H1 (cell line): ENCODE data around the gene PCDHGA1. TPM values are rescaled to one million over a fixed set of nuclear protein-coding genes. Genes with fewer than 3 reads are reported as not detected.

Experiments
- RXRA ChIP-seq: IDR thresholded peaks from 2 replicates; pipeline ENCODE4 v1.6.1; 2011; ENCODE audit warnings: low read depth, mild to moderate bottlenecking, low read length, moderate library complexity; ENCODE audit not compliant: insufficient read depth
- polyA plus RNA-seq, 7 experiments: library from polyadenylated mRNA; depleted of rRNA in 3 of 7; stranded (reverse) in 5 of 7; unstranded in 2 of 7; fragments of >200 nt in 5 of 7; fragments of 200-250 nt in 2 of 7; gene quantifications; 1 replicate in 5 of 7; 2 replicates in 1 of 7; 4 replicates in 1 of 7; pipeline versions ENCODE4 v1.2.1 to v1.2.3, GENCODE V29; 2011 to 2013; ENCODE audit warnings: missing spikeins in 2 of 7, mixed read lengths in 2 of 7
- total RNA-seq: library from RNA; stranded (reverse); fragmentation: NEBNext Ultra II Directional; extraction: Animal tissue kit (Norgen Biotek cat#: 25700); gene quantifications from 2 replicates; pipeline ENCODE4 v1.2.1, GENCODE V29; 2021
- TF ChIP-seq, protein P1 (sequence below): IDR thresholded peaks from 2 replicates; pipeline ENCODE4 v1.6.1; 2012; ENCODE audit warnings: low read length, inconsistent platforms
- TF ChIP-seq, protein P2 (sequence below), 3 experiments: IDR thresholded peaks; 1 replicate in 2 of 3; 2 replicates in 1 of 3; pipeline versions ENCODE4 v1.5.1 to v1.6.1; 2011; ENCODE audit warnings: low read length in 3 of 3, mild to moderate bottlenecking in 3 of 3, inconsistent platforms in 2 of 3, low read depth in 1 of 3, moderate library complexity in 1 of 3; ENCODE audit not compliant: insufficient read depth in 1 of 3; ENCODE audit errors: control extremely low read depth in 1 of 3

Gene PCDHGA1
- total and polyA plus RNA-seq, 2 of the 8 experiments (the other 6 are each of a cell fraction or from before 2014, with no cell fraction given), result 0.57 to 0.89 TPM

DNA sequence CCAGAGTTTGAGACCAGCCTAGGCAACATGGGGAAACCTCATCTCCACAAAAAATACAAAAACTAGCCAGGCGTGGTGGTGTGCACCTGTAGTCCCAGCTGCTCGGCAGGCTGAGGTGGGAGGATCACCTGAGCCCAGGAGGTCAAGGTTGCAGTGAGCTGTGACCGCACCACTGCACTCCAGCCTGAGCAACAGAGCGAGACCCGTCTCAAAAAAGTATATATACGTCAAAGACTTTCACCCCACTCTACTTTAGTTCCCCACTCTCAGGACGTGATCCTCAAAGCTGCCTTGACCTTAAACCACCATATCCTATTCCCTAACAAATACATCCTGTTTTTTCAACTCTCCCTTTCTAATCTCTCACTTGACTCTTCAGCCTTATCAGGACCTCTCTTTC lies 199.6 kb downstream of the PCDHGA1 start (continued):
- TF ChIP-seq, protein P1, sequence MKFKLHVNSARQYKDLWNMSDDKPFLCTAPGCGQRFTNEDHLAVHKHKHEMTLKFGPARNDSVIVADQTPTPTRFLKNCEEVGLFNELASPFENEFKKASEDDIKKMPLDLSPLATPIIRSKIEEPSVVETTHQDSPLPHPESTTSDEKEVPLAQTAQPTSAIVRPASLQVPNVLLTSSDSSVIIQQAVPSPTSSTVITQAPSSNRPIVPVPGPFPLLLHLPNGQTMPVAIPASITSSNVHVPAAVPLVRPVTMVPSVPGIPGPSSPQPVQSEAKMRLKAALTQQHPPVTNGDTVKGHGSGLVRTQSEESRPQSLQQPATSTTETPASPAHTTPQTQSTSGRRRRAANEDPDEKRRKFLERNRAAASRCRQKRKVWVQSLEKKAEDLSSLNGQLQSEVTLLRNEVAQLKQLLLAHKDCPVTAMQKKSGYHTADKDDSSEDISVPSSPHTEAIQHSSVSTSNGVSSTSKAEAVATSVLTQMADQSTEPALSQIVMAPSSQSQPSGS, result no peak
- TF ChIP-seq RXRA, result no peak
- TF ChIP-seq, protein P2, sequence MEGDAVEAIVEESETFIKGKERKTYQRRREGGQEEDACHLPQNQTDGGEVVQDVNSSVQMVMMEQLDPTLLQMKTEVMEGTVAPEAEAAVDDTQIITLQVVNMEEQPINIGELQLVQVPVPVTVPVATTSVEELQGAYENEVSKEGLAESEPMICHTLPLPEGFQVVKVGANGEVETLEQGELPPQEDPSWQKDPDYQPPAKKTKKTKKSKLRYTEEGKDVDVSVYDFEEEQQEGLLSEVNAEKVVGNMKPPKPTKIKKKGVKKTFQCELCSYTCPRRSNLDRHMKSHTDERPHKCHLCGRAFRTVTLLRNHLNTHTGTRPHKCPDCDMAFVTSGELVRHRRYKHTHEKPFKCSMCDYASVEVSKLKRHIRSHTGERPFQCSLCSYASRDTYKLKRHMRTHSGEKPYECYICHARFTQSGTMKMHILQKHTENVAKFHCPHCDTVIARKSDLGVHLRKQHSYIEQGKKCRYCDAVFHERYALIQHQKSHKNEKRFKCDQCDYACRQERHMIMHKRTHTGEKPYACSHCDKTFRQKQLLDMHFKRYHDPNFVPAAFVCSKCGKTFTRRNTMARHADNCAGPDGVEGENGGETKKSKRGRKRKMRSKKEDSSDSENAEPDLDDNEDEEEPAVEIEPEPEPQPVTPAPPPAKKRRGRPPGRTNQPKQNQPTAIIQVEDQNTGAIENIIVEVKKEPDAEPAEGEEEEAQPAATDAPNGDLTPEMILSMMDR (IDR thresholded peaks at IDR 0.05; ENCODE audit: control extremely low read depth in 1 of 3, insufficient read depth in 1 of 3, low read depth in 1 of 3, low read length in 3 of 3), result no peak
- TF ChIP-seq, all 59 proteins: peak for 0
